Fibroblast of pulmonary artery (primary cell): ENCODE data around the gene RYR3.

Experiments
- DNase-seq: peaks from one replicate; pipeline ENCODE4 v3.0.0-alpha.2; 2010; ENCODE audit warnings: low read depth
- H3K4me3 ChIP-seq: replicated peaks from 2 replicates; pipeline ENCODE4 v1.5.1; 2011; ENCODE audit warnings: low read depth, mild to moderate bottlenecking, control low read depth, low read length, moderate library complexity
- TF ChIP-seq, protein P1 (sequence below): IDR thresholded peaks from 2 replicates; pipeline ENCODE4 v1.5.1; 2011; ENCODE audit warnings: mild to moderate bottlenecking, control low read depth, low read length, inconsistent platforms; ENCODE audit errors: missing control alignments

Gene RYR3

DNA sequence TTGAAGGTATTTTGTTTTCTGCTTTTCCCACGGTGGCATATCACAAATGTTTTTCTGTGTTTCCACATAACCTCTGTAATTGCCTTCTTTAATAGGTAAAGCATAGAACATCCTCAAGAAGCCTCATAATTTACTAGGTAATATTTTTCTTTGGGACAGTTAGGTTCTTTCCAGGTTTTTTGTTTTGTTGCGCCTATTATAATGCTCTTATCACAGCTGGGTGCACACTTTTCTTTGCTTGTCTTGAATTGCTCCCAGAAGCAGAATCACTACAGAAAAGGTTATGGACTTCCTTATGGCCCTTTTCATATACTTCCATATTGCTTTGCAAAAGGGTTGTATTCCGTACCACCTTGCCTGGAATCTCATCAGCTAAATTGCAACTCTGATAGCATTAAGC, 213.5 kb downstream of the RYR3 start:
- TF ChIP-seq, protein P1, sequence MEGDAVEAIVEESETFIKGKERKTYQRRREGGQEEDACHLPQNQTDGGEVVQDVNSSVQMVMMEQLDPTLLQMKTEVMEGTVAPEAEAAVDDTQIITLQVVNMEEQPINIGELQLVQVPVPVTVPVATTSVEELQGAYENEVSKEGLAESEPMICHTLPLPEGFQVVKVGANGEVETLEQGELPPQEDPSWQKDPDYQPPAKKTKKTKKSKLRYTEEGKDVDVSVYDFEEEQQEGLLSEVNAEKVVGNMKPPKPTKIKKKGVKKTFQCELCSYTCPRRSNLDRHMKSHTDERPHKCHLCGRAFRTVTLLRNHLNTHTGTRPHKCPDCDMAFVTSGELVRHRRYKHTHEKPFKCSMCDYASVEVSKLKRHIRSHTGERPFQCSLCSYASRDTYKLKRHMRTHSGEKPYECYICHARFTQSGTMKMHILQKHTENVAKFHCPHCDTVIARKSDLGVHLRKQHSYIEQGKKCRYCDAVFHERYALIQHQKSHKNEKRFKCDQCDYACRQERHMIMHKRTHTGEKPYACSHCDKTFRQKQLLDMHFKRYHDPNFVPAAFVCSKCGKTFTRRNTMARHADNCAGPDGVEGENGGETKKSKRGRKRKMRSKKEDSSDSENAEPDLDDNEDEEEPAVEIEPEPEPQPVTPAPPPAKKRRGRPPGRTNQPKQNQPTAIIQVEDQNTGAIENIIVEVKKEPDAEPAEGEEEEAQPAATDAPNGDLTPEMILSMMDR = no peak
- no peak overlapping the region for H3K4me3 ChIP-seq
- DNase-seq = no peak

GRCh38 chr15:33526532-33526931, 215.8 kb downstream of the RYR3 start:
- TF ChIP-seq, protein P1 = no peak
- DNase-seq = no peak
- no peak overlapping the region for H3K4me3 ChIP-seq

GRCh38 chr15:33533197-33533596, 222.4 kb downstream of the RYR3 start:
- H3K4me3 ChIP-seq = no peak overlapping the region
- no peak for DNase-seq
- TF ChIP-seq, protein P1 = no peak

- no peak for DNase-seq
- no peak overlapping the region for H3K4me3 ChIP-seq
- TF ChIP-seq, protein P1 = no peak
Observed at GRCh38 chr15:33534642-33535041, 223.9 kb downstream of the RYR3 start.

- H3K4me3 ChIP-seq = no peak overlapping the region
- TF ChIP-seq, protein P1 = no peak
- no peak for DNase-seq
Observed at GRCh38 chr15:33535135-33535534, 224.4 kb downstream of the RYR3 start.

DNA sequence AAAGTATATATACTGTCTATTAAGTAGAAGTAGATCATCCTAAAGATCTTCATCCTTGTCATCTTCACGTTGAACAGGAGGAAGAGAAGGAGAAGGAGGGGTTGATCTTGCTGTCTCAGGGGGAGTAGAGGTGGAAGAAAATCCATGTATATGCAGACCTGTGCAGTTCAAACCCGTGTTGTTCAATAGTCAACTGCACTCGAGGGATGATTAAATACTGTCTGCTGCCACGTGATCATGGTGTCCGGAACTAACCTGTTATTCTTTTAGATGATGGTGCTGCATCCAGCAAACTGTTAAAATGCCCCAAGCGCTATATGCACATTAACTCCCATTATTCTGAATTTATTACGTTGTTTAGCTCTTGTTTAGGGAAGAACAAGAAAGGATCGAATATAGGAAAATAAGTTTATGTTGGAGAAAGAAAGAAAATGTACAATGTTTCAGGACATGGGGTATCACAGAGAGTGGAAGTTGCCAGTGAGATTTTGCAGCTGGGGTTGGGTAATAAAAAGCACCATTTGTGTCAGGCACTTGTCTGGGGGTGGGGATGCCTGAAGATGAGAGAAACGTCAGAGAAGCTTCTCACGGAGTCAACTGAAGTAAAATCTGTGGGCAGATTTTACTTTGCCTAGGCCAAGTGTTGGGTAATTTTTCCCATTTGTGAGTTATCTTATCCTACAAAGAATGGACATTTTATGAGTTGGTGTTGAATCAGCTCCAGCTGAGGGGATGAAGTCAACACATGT, 229.2 kb downstream of the RYR3 start:
- DNase-seq = no peak
- TF ChIP-seq, protein P1 = no peak
- no peak overlapping the region for H3K4me3 ChIP-seq

GRCh38 chr15:33543957-33544356, 233.2 kb downstream of the RYR3 start:
- TF ChIP-seq, protein P1 = no peak
- DNase-seq = no peak

More at GRCh38 chr15:33543957-33544356, 233.2 kb downstream of the RYR3 start:
- H3K4me3 ChIP-seq = no peak overlapping the region
